SU-DHL-6 (cell line): ENCODE results near the gene PHACTR2.

Experiments used
- CTCF ChIP-seq: fragments of 200-600 bp; sonication (generic); IDR thresholded peaks from one replicate; pipeline ENCODE4 v1.5.1; 2017; ENCODE audit warnings: antibody characterized with exemption, mild to moderate bottlenecking, low read length, moderate library complexity; ENCODE audit not compliant: insufficient read depth, poor library complexity, severe bottlenecking
- EZH2phosphoT487 ChIP-seq: fragments of 200-600 bp; sonication (generic), shearing (Covaris generic); conservative IDR thresholded peaks from 2 replicates; pipeline ENCODE4 v1.6.1; 2018; ENCODE audit warnings: mild to moderate bottlenecking, antibody characterized with exemption, low read length, moderate library complexity, mixed read lengths

DNA sequence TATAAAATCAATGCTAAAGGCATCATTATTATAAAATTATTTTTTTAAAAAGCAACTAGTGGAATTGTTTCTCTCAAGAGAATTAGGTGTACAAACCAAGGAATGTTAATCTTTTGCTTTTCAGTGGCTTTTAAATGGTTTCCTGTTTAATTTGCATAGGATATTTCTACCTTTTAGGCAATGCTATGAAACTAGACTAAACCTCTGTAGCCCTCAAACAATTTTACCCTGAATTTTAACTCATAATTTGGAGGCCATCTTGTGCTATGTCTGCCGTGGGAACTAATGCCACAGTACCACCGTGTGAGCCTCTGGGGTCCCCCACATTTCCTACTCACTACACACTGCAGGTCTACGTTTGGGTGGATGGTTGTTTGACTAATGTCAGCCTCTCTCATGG is 20.6 kb downstream of the PHACTR2 start:
- TF ChIP-seq CTCF = no peak
- TF ChIP-seq EZH2phosphoT487 = no peak
